ENCODE measurements around the gene USHBP1. TPM values are rescaled to one million over a fixed set of nuclear protein-coding genes. Genes with fewer than 3 reads are reported as not detected.

USHBP1 gene
- total RNA-seq, 4 donors from 2014 or later: 8.9 to 24.3 (median 11.1) TPM

DNA sequence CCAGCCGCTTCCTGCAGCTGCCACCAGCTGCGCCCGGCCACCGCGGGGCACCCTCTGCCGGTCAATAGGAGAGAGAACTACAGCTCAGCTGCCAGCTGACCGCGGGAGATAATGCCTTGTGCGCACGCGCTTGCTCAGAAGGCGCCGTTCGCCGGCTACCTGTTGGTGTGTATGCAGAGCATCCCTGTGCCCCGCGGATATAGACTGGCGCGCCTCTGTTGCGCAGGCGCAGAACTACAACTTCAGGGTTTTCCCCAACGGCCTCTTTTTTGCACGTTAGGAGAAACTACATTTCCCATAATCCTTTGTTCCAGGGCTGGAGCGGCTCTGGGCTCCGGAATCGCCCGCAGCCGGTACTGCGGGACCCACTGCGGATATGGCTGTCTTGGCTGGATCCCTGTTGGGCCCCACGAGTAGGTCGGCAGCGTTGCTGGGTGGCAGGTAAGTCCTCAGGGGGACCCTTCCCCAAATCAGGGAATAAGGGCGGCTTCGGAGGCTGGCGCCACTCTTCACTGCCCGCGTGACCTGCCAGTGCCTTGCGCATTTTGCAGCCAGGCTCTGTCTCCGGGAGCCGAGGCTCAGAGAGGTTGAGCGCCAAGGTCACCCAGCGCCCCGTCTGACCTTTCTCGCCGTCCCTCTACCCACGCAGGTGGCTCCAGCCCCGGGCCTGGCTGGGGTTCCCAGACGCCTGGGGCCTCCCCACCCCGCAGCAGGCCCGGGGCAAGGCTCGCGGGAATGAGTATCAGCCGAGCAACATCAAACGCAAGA, 41.2 kb upstream of the USHBP1 start, which contains the start of gene MRPL34:
TSS of gene MRPL34 (plus strand) at position 356 of the 768 bp plus-strand sequence. CDS start at position 377, 21 bp downstream.
- Histone ChIP-seq H3K4me1 (peaks cover 44 to 46% of the 10 kb centered on the region in 2 donors), H3K27ac (peak within 1 kb of the TSS; percentile 90 to 91 (median 90)), H3K36me3 (no peaks in the 10 kb centered on the region), H3K9me3 (no peaks in the 10 kb centered on the region), H3K27me3 (no peaks in the 10 kb centered on the region), H3K4me3 (replicated peaks in 1 of 3) (peak within 1 kb of the TSS; percentile 37 to 57 (median 55))
- DNase-seq: peak; percentile 99
- TF ChIP-seq, protein P1, sequence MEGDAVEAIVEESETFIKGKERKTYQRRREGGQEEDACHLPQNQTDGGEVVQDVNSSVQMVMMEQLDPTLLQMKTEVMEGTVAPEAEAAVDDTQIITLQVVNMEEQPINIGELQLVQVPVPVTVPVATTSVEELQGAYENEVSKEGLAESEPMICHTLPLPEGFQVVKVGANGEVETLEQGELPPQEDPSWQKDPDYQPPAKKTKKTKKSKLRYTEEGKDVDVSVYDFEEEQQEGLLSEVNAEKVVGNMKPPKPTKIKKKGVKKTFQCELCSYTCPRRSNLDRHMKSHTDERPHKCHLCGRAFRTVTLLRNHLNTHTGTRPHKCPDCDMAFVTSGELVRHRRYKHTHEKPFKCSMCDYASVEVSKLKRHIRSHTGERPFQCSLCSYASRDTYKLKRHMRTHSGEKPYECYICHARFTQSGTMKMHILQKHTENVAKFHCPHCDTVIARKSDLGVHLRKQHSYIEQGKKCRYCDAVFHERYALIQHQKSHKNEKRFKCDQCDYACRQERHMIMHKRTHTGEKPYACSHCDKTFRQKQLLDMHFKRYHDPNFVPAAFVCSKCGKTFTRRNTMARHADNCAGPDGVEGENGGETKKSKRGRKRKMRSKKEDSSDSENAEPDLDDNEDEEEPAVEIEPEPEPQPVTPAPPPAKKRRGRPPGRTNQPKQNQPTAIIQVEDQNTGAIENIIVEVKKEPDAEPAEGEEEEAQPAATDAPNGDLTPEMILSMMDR (IDR thresholded peaks at IDR 0.05): peak; percentile 21 to 96 (median 86)
- peak in 1 of 2 donors; percentile 86 for TF ChIP-seq POLR2A (IDR thresholded peaks at IDR 0.05)
- 0 to 1% methylated on average over 17 to 21 of the region's 55 CpGs for WGBS, 2 donors
- intact Hi-C loops (cut with DNase I): no loop called here

DNA sequence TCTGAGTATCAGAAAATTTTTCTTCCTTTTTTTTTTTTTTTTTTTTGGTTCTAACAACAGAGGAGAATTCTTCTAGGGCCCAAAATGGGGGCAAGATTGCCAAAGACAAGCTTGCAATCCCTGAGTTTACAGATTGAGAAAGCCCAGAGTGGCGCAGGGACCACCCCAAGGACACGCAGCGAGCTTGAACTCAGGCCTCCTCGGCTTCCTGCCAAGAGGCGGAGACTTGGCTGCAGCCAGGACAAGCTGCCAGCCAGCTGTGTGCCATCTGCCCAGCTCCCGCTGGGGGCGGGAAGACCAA, 40.6 kb upstream of the USHBP1 start:
- no peaks in the 10 kb centered on the region for H3K27me3 ChIP-seq
- H3K4me3 ChIP-seq (replicated peaks in 1 of 3): peak overlapping the region in 1 of 3 donors; percentile 57
- 0 to 2% methylated on average over 5 to 7 of the region's 7 CpGs for WGBS, 2 donors
- no peak for DNase-seq
- H3K27ac ChIP-seq: peak overlapping the region; percentile 31 to 91 (median 90)
- TF ChIP-seq, protein P1 (IDR thresholded peaks at IDR 0.05): no peak
- TF ChIP-seq POLR2A (IDR thresholded peaks at IDR 0.05): no peak
- H3K4me1 ChIP-seq: peaks cover 39 to 41% of the 10 kb centered on the region in 2 donors
- intact Hi-C loops (cut with DNase I): no loop called here
- no peaks in the 10 kb centered on the region for H3K9me3 ChIP-seq
- H3K36me3 ChIP-seq: peaks cover 0 to 2% of the 10 kb centered on the region in 2 donors

DNA sequence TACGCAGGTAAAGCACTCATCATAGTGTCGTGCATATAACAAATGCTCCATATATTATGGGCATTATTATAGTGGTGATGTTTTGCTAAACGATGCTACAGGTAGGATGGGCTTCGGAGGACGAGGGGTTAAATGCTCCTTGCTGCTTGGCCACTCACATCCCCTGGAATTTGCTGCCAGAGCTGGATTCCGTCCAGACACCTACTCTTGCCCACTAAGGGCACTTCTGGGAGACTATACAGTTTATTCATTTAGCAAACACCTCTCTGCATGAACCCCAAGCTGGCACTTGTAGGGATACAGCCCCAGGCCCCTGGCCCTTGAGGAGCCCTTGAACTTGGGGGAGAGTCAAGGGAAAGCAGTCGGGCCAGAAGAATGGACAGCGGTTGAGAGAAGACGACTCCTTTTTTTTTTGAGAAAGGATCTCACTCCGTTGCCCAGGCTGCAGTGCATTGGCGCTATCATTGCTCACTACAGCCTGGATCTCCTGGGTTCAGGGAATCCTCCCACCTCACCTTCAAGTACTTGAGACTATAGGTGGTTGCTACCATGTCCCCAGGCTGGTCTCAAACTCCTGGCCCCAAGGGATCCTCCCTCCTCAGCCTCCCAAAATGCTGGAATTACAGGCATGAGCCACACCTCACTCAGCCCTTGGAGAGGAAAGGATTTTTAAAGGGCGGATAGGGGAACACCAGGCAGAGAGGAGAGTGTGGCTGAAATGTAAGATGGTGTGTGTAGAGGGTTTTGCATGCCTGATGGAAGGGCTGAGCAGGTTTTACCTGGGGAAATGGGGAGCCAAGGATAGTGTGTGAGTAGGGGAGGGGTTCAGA, 40.1 kb upstream of the USHBP1 start:
- Histone ChIP-seq H3K4me1 (peaks cover 36 to 37% of the 10 kb centered on the region in 2 donors), H3K36me3 (peaks cover 0 to 2% of the 10 kb centered on the region in 2 donors), H3K27ac (peak overlapping the region; percentile 31 to 91 (median 90)), H3K27me3 (no peaks in the 10 kb centered on the region), H3K4me3 (replicated peaks in 1 of 3) (no peak overlapping the region), H3K9me3 (no peaks in the 10 kb centered on the region)
- intact Hi-C loops (cut with DNase I): no loop called here
- whole genome bisulfite sequencing, 2 donors: 24 to 29% methylated on average over 12 of the region's 12 CpGs
- TF ChIP-seq, protein P1 (IDR thresholded peaks at IDR 0.05): no peak
- no peak for TF ChIP-seq POLR2A (IDR thresholded peaks at IDR 0.05)
- DNase-seq: peak; percentile 82 to 87

DNA sequence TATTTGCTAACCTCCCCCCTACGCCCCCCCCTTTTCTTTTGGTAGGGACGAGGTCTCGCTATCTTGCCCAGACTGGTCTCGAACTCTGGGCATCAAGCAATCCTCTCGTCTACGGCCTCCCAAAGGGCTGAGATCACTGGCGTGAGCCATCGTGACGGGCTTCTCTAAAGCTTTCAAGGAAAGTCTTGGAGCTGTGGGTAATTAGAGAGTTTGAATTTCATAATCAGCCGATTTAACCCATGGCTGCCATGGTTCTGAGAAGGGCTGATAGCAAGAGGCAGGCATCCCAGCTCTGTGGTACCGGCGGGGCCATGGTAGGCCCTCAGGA, 39.4 kb upstream of the USHBP1 start:
- H3K27ac ChIP-seq: peak overlapping the region; percentile 64 to 91 (median 90)
- H3K27me3 ChIP-seq: no peaks in the 10 kb centered on the region
- H3K9me3 ChIP-seq: no peaks in the 10 kb centered on the region
- H3K36me3 ChIP-seq: peaks cover 0 to 2% of the 10 kb centered on the region in 2 donors
- H3K4me3 ChIP-seq (replicated peaks in 1 of 3): peak overlapping the region in 1 of 3 donors; percentile 75
- no peak for TF ChIP-seq POLR2A (IDR thresholded peaks at IDR 0.05)
- TF ChIP-seq, protein P1 (IDR thresholded peaks at IDR 0.05): no peak
- peaks cover 36 to 37% of the 10 kb centered on the region in 2 donors for H3K4me1 ChIP-seq
- 11 to 33% methylated on average over 12 of the region's 12 CpGs for WGBS, 2 donors
- intact Hi-C loops (cut with DNase I): no loop called here
- peak; percentile 35 to 47 for DNase-seq

Measured in thyroid gland (tissue), 4 donors.